H9 (cell line): ENCODE data around the gene FTO. TPM values are rescaled to one million over a fixed set of nuclear protein-coding genes. Genes with fewer than 3 reads are reported as not detected.

Experiments used
- DNase-seq: peaks from one replicate; pipeline ENCODE4 v3.0.0-alpha.2; 2017
- H2AFZ ChIP-seq: one replicate; pipeline ENCODE4 v1.6.1; 2013; ENCODE audit warnings: mild to moderate bottlenecking, low read length, control low read depth, moderate library complexity
- H2AK5ac ChIP-seq: 2 replicates; pipeline ENCODE4 v1.6.1; 2013; ENCODE audit warnings: low read length, control low read depth, mixed read lengths; ENCODE audit not compliant: insufficient read length
- H2BK120ac ChIP-seq: one replicate; pipeline ENCODE4 v1.6.1; 2013; ENCODE audit warnings: low read depth, mild to moderate bottlenecking, low read length, control low read depth, inconsistent platforms; ENCODE audit not compliant: poor library complexity, severe bottlenecking
- H2BK12ac ChIP-seq: 2 replicates; pipeline ENCODE4 v1.6.1; 2013; ENCODE audit warnings: low read length, control low read depth, mixed read lengths, low read depth; ENCODE audit not compliant: insufficient read length
- H2BK15ac ChIP-seq: 2 replicates; pipeline ENCODE4 v1.6.1; 2013; ENCODE audit warnings: low read depth, low read length, control low read depth
- H2BK20ac ChIP-seq: one replicate; pipeline ENCODE4 v1.6.1; 2013; ENCODE audit warnings: low read depth, mild to moderate bottlenecking, low read length, control low read depth, inconsistent platforms; ENCODE audit not compliant: poor library complexity, severe bottlenecking
- H2BK5ac ChIP-seq: 2 replicates; pipeline ENCODE4 v1.6.1; 2013; ENCODE audit warnings: low read length, control low read depth, mixed read lengths; ENCODE audit not compliant: insufficient read length
- H3K14ac ChIP-seq: 2 replicates; pipeline ENCODE4 v1.6.1; 2013; ENCODE audit warnings: low read length, control low read depth; ENCODE audit not compliant: insufficient read depth
- H3K18ac ChIP-seq: 2 replicates; pipeline ENCODE4 v1.6.1; 2013; ENCODE audit warnings: low read depth, mild to moderate bottlenecking, mixed read lengths, low read length, control low read depth; ENCODE audit not compliant: insufficient read length
- H3K23ac ChIP-seq: 2 replicates; pipeline ENCODE4 v1.6.1; 2013; ENCODE audit warnings: low read length, control low read depth, mixed read lengths, low read depth; ENCODE audit not compliant: insufficient read length
- H3K23me2 ChIP-seq: 2 replicates; pipeline ENCODE4 v1.6.1; 2013; ENCODE audit warnings: low read depth, mild to moderate bottlenecking, mixed read lengths, low read length, control low read depth; ENCODE audit not compliant: insufficient read length, poor library complexity, severe bottlenecking
- H3K27ac ChIP-seq: 2 replicates; pipeline ENCODE4 v1.5.1; 2013; ENCODE audit warnings: low read length, control low read depth, mixed read lengths, low read depth; ENCODE audit not compliant: insufficient read length
- H3K27me3 ChIP-seq: 2 replicates; pipeline ENCODE4 v1.6.1; 2013; ENCODE audit warnings: low read length, control low read depth, inconsistent platforms; ENCODE audit not compliant: insufficient read depth
- H3K4ac ChIP-seq: 2 replicates; pipeline ENCODE4 v1.6.1; 2013; ENCODE audit warnings: low read depth, mild to moderate bottlenecking, control low read depth, inconsistent platforms, low read length, moderate library complexity
- H3K4me1 ChIP-seq: 2 replicates; pipeline ENCODE4 v1.6.1; 2013; ENCODE audit warnings: low read length, control low read depth, inconsistent platforms; ENCODE audit not compliant: insufficient read depth
- H3K4me2 ChIP-seq: 2 replicates; pipeline ENCODE4 v1.6.1; 2013; ENCODE audit warnings: low read length, control low read depth, mixed read lengths; ENCODE audit not compliant: insufficient read length, insufficient read depth
- H3K56ac ChIP-seq: 2 replicates; pipeline ENCODE4 v1.6.1; 2013; ENCODE audit warnings: low read depth, mild to moderate bottlenecking, mixed read lengths, low read length, control low read depth; ENCODE audit not compliant: insufficient read length
- H3K79me1 ChIP-seq: 2 replicates; pipeline ENCODE4 v1.6.1; 2013; ENCODE audit warnings: low read depth, mild to moderate bottlenecking, moderate library complexity, low read length, control low read depth, inconsistent platforms; ENCODE audit not compliant: insufficient read depth, poor library complexity, severe bottlenecking
- H3K79me2 ChIP-seq: 2 replicates; pipeline ENCODE4 v1.6.1; 2013; ENCODE audit warnings: low read length, control low read depth, inconsistent platforms; ENCODE audit not compliant: insufficient read depth
- H3K9ac ChIP-seq: 2 replicates; pipeline ENCODE4 v1.6.1; 2013; ENCODE audit warnings: low read length, control low read depth, mixed read lengths; ENCODE audit not compliant: insufficient read length; ENCODE audit errors: extremely low read depth
- H3K9me3 ChIP-seq: one replicate; pipeline ENCODE4 v1.6.1; 2013; ENCODE audit warnings: low read depth, low read length, inconsistent platforms; ENCODE audit not compliant: control insufficient read depth
- H3T11ph ChIP-seq: one replicate; pipeline ENCODE4 v1.6.1; 2013; ENCODE audit warnings: mild to moderate bottlenecking, low read length, control low read depth, inconsistent platforms
- H4K20me1 ChIP-seq: one replicate; pipeline ENCODE4 v1.6.1; 2013; ENCODE audit not compliant: control insufficient read depth, insufficient read length, insufficient read depth
- H4K5ac ChIP-seq: 2 replicates; pipeline ENCODE4 v1.6.1; 2013; ENCODE audit warnings: low read depth, mild to moderate bottlenecking, mixed read lengths, low read length, control low read depth; ENCODE audit not compliant: insufficient read length
- H4K8ac ChIP-seq: replicated peaks from 2 replicates; pipeline ENCODE4 v1.6.1; 2013; ENCODE audit warnings: low read length, control low read depth, mixed read lengths, low read depth; ENCODE audit not compliant: insufficient read length
- H4K91ac ChIP-seq: 2 replicates; pipeline ENCODE4 v1.6.1; 2013; ENCODE audit warnings: low read depth, mild to moderate bottlenecking, moderate library complexity, mixed read lengths, low read length, control low read depth; ENCODE audit not compliant: insufficient read length
- H3K27ac Mint-ChIP-seq, 3 experiments: 2 replicates in 2 of 3; 3 replicates in 1 of 3; pipeline ENCODE4 v1.8.0; 2020 to 2021; ENCODE audit warnings: mixed read lengths in 3 of 3, mild to moderate bottlenecking in 1 of 3, moderate library complexity in 1 of 3
- H3K27me3 Mint-ChIP-seq: 2 replicates; pipeline ENCODE4 v1.8.0; 2021; ENCODE audit warnings: low read depth, mild to moderate bottlenecking, moderate library complexity, mixed read lengths
- H3K36me3 Mint-ChIP-seq, 3 experiments: 2 replicates in 2 of 3; 3 replicates in 1 of 3; pipeline ENCODE4 v1.8.0; 2020 to 2021; ENCODE audit warnings: low read depth in 3 of 3, mixed read lengths in 3 of 3; ENCODE audit not compliant: insufficient read depth in 1 of 3
- H3K4me1 Mint-ChIP-seq, 2 experiments: 2 replicates each; pipeline ENCODE4 v1.8.0; 2020; ENCODE audit warnings: mixed read lengths in 2 of 2
- H3K4me3 Mint-ChIP-seq, 2 experiments: 2 replicates in 1 of 2; 3 replicates in 1 of 2; pipeline ENCODE4 v1.8.0; 2020 to 2021; ENCODE audit warnings: mild to moderate bottlenecking in 2 of 2, mixed read lengths in 2 of 2, moderate library complexity in 1 of 2
- H3K9me3 Mint-ChIP-seq, 2 experiments: 2 replicates in 1 of 2; 3 replicates in 1 of 2; pipeline ENCODE4 v1.8.0; 2020; ENCODE audit warnings: mild to moderate bottlenecking in 2 of 2, mixed read lengths in 2 of 2, moderate library complexity in 1 of 2
- CTCF ChIP-seq: fragments of 200-600 bp; sonication (generic); conservative IDR thresholded peaks from 3 replicates; pipeline ENCODE4 v1.8.0; 2021; ENCODE audit warnings: antibody characterized with exemption, mild to moderate bottlenecking
- WGBS: extraction: QIAGEN DNeasy Blood & Tissue Kit; methylation state at CpG from one replicate; pipeline ENCODE4 v1.1.7; 2013; ENCODE audit warnings: missing lambda C conversion rate, low lambda C conversion rate, mixed read lengths; ENCODE audit not compliant: insufficient read length; ENCODE audit errors: extremely low coverage; 5-methylcytosine and 5-hydroxymethylcytosine counted together
- total RNA-seq: library from RNA; stranded (reverse); gene quantifications from 2 replicates; pipeline ENCODE4 v1.2.1, GENCODE V29; 2021

Gene FTO
- total RNA-seq, 1 experiment from 2014 or later = 67.9 TPM

- no peaks in the 10 kb centered on the region for H3K4me1 ChIP-seq
Measured at GRCh38 chr16:53926209-53926608, 222.3 kb downstream of the FTO start.

More at GRCh38 chr16:53926209-53926608, 222.3 kb downstream of the FTO start:
- H3K14ac ChIP-seq = no peak overlapping the region
- H3K23me2 ChIP-seq = no peaks in the 10 kb centered on the region
- Mint-ChIP-seq H3K27ac (no peak overlapping the region), H3K4me1 (peaks cover 8 to 11% of the 10 kb centered on the region in 2 experiments), H3K4me3 (no peak overlapping the region), H3K27me3 (no peaks in the 10 kb centered on the region), H3K9me3 (no peaks in the 10 kb centered on the region), H3K36me3 (0 out of 7 replicates have a peak, but pooled peaks cover 0 to 4% (median 0%) of the 10 kb centered on the region in 3 experiments)
- no peak overlapping the region for H2BK20ac ChIP-seq
- no CpG with 5 or more reads among the region's 4 CpGs for WGBS
- no peak for DNase-seq
- no peak overlapping the region for H3K23ac ChIP-seq
- H4K91ac ChIP-seq = no peak overlapping the region
- no peak overlapping the region for H2AK5ac ChIP-seq
- no peak overlapping the region for H3K9ac ChIP-seq
- no peaks in the 10 kb centered on the region for H3K79me1 ChIP-seq
- no peak overlapping the region for H4K8ac ChIP-seq
- H3K9me3 ChIP-seq = no peaks in the 10 kb centered on the region
- no peak overlapping the region for H2BK15ac ChIP-seq
- no peaks in the 10 kb centered on the region for H3K27me3 ChIP-seq
- H3K56ac ChIP-seq = no peak overlapping the region
- no peak for TF ChIP-seq CTCF
- no peak overlapping the region for H3T11ph ChIP-seq
- no peak overlapping the region for H2BK120ac ChIP-seq
- H2AFZ ChIP-seq = no peak overlapping the region
- H3K4ac ChIP-seq = no peak overlapping the region
- H3K4me2 ChIP-seq = no peak overlapping the region
- H2BK5ac ChIP-seq = no peak overlapping the region
- no peak overlapping the region for H3K27ac ChIP-seq
- no peak overlapping the region for H4K5ac ChIP-seq
- no peak overlapping the region for H2BK12ac ChIP-seq
- H4K20me1 ChIP-seq = no peaks in the 10 kb centered on the region
- H3K79me2 ChIP-seq = no peaks in the 10 kb centered on the region
- no peak overlapping the region for H3K18ac ChIP-seq
